Vagina (tissue), 2 donors: ENCODE results near the gene TSPAN33.

Source experiments
- POLR2A ChIP-seq, 2 donors: fragments of 450-650 bp; IDR thresholded peaks; one replicate each; pipeline ENCODE4 v1.6.1; 2017; ENCODE audit warnings: antibody characterized with exemption in 2 of 2, mild to moderate bottlenecking in 2 of 2, moderate library complexity in 2 of 2
- POLR2AphosphoS5 ChIP-seq, 2 donors: sonication (generic); formaldehyde crosslinking; IDR thresholded peaks; one replicate each; pipeline ENCODE4 v1.9.0; 2017; ENCODE audit warnings: antibody characterized with exemption in 2 of 2, mild to moderate bottlenecking in 2 of 2, low read depth in 1 of 2; ENCODE audit not compliant: insufficient read depth in 1 of 2
- TF ChIP-seq, protein P1 (sequence below), 3 experiments: fragments of 450-650 bp in 2 of 3; fragments of 200-600 bp in 1 of 3; sonication (generic) in 1 of 3; IDR thresholded peaks; one replicate each; pipeline ENCODE4 v1.5.1; 2017 to 2019; ENCODE audit warnings: antibody characterized with exemption in 3 of 3, mild to moderate bottlenecking in 2 of 3, moderate library complexity in 2 of 3

DNA sequence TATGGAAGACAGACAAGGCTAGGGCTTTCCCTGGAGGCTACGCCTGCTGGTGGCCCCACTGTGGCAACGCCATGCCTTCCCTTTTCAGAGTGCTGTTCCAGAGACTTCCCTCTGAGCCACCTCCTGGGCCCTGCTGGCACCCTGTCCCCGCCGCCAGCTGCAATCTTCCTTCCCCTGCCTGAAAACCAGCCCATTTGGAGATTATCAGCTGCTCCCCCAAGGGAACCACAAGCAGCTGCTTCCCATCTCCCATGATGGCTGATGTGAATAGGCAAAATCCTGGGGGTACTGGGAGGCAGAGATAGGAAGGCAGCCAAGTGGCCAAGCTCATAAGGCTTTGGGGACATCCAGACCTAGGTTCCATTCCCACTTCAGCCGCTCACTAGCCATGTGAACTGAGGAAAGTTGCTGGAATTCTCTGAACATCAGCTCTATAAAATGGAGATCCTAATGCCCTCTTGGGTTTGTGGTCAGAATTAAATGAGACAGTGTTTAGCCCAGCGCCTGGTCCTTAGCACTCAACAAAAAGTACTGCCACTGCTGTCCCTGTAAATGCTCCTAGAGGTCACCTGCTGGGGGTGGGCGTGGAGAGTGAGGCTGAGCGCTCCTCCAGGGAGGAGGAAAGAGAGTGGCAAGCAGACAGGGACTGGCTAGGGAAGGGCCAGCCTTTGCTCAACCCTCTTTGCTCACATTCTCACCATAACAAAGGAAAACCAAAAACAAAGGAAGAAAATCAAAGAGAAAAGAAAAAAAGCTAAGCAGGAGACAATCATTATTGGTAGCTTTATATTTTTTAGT, 5.9 kb downstream of the TSPAN33 start:
- TF ChIP-seq, protein P1, sequence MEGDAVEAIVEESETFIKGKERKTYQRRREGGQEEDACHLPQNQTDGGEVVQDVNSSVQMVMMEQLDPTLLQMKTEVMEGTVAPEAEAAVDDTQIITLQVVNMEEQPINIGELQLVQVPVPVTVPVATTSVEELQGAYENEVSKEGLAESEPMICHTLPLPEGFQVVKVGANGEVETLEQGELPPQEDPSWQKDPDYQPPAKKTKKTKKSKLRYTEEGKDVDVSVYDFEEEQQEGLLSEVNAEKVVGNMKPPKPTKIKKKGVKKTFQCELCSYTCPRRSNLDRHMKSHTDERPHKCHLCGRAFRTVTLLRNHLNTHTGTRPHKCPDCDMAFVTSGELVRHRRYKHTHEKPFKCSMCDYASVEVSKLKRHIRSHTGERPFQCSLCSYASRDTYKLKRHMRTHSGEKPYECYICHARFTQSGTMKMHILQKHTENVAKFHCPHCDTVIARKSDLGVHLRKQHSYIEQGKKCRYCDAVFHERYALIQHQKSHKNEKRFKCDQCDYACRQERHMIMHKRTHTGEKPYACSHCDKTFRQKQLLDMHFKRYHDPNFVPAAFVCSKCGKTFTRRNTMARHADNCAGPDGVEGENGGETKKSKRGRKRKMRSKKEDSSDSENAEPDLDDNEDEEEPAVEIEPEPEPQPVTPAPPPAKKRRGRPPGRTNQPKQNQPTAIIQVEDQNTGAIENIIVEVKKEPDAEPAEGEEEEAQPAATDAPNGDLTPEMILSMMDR (IDR thresholded peaks at IDR 0.05), result no peak
- TF ChIP-seq POLR2AphosphoS5 (IDR thresholded peaks at IDR 0.05; ENCODE audit: insufficient read depth in 1 of 2, low read depth in 1 of 2) (no peak), POLR2A (IDR thresholded peaks at IDR 0.05) (no peak)
